Myocyte (in vitro differentiated cells): Measurements from ENCODE around the gene CHST7. TPM values are rescaled to one million over a fixed set of nuclear protein-coding genes. Genes with fewer than 3 reads are reported as not detected.
"Not testable (repeated sequence)": the region's sequence is repeated elsewhere in the genome, so short reads cannot be mapped to it uniquely, and the experiment has no call there.

ENCODE experiments used
- DNase-seq: peaks from one replicate; pipeline ENCODE4 v3.0.0-alpha.2; 2012; ENCODE audit warnings: low read depth
- polyA plus RNA-seq: library from polyadenylated mRNA; unstranded; fragments of >200 nt; gene quantifications from one replicate; pipeline ENCODE4 v1.2.1, GENCODE V29; 2012; ENCODE audit warnings: missing spikeins
- total RNA-seq: library from RNA; depleted of rRNA; stranded (reverse); fragments of >200 nt; gene quantifications from 2 replicates; pipeline ENCODE4 v1.2.3, GENCODE V29; 2014

Gene CHST7, protein sequence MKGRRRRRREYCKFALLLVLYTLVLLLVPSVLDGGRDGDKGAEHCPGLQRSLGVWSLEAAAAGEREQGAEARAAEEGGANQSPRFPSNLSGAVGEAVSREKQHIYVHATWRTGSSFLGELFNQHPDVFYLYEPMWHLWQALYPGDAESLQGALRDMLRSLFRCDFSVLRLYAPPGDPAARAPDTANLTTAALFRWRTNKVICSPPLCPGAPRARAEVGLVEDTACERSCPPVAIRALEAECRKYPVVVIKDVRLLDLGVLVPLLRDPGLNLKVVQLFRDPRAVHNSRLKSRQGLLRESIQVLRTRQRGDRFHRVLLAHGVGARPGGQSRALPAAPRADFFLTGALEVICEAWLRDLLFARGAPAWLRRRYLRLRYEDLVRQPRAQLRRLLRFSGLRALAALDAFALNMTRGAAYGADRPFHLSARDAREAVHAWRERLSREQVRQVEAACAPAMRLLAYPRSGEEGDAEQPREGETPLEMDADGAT
- total RNA-seq: 11.8 and 13.8 TPM in 2 replicates
- 9.2 TPM for polyA plus RNA-seq

- peak; percentile 69 for DNase-seq
Measured at GRCh38 chrX:46573331-46573891, at the start of gene CHST7. Gene CHST7 (plus strand): TSS chrX:46573765. CDS start chrX:46573932, 167 bp downstream.

DNA sequence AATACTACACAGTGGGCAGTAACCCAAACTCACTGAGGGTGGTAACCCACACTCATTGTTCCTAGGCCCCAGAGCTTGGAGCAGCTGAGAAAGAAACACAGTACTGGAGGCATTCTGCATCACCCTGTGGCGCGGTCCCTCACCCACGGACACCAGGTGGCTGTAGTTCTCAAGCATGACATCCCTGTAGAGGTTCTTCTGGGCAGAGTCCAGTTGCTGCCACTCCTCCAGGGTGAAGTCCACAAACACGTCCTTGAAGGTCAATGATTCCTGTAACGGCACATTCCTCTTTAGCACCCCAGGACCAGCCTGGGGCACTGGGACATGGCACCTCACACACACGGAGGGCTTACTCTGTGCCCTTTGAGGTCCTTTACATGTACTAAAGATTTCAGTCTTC is 44.9 kb upstream of the CHST7 start:
- DNase-seq: peak; percentile 30

GRCh38 chrX:46529740-46530403 is 43.7 kb upstream of the CHST7 start:
- DNase-seq: not testable (repeated sequence)

GRCh38 chrX:46530404-46530908 is 43.1 kb upstream of the CHST7 start:
- not testable (repeated sequence) for DNase-seq

GRCh38 chrX:46531442-46531841 is 42.1 kb upstream of the CHST7 start:
- DNase-seq: no peak

- DNase-seq: no peak
Measured at GRCh38 chrX:46543441-46543840, 30.1 kb upstream of the CHST7 start.

DNA sequence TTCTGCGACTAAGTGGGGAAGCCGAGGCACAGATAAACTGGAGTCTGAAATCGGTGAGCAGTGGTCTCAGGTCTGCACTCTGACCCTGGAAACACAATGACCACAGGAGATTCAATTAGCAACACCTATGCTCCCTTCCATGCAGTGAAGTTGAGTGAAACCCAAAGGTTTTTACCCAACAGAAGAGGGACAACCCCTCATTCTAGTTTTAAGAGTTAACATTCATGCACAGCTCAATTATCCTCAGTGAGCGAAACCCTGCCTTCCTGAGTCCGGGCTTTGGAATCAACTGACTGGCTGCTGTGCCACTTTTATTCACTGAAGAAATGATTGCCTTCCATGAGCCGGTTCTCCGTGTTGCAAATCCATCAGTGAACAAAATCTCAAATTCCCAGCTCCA is 29.0 kb upstream of the CHST7 start:
- DNase-seq: not testable (repeated sequence)

- peak; percentile 92 for DNase-seq
Measured at GRCh38 chrX:46545111-46546005, 28.2 kb upstream of the CHST7 start, which contains the start of gene ZNF674. Gene ZNF674 (minus strand): TSS chrX:46545421. CDS start chrX:46542087, 3,334 bp downstream.

- DNase-seq: peak; percentile 67
Measured at GRCh38 chrX:46547857-46548256, 25.7 kb upstream of the CHST7 start.

DNA sequence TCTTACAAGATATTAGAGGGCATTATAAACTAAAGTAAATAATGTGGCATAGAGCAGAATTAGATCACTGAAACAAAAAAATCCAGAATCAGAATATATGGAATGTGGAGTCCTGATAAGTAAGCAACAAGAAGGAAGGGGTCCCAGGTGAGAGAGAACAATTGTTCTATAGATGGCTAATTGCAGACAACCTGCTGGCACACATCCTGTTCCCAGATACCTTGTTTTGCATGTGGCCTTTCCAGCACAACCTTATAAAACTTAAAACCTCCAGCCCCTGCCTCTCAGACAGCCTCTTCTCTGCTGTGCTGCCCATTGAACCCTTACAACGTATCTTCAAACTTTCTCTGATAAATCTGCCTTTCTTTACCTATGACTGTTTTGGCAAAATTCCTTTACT is 23.7 kb upstream of the CHST7 start:
- no peak for DNase-seq

DNA sequence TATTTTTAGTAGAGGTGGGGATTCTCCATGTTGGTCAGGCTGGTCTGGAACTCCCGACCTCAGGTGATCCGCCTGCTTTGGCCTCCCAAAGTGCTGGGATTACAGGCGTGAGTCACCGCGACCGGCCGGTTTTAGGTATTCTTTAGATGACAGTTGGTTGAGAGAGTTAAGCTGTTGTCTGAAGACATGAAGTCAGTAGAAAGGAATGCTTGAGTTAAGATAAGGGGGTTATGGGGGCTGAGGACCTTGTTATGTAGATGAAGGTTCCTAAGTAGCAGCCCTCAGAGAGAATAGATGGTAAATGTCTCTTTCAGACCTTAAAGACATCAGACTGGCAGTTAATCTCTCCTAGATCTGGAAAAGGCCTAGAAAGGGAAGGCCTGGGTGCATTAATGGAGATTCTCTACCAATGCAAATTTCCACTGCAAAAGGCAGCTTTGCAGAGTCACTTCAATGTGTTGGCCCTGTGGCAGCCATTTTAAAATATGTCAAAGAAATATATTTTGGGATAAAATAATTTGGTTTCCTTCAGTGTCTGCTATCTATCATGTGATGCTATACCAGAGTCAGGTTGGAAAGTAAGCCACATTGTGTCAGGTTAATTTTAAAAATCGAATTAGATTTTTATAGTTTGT is 22.0 kb upstream of the CHST7 start:
- peak; percentile 11 for DNase-seq

GRCh38 chrX:46553935-46554334 is 19.6 kb upstream of the CHST7 start:
- no peak for DNase-seq

GRCh38 chrX:46554942-46555341 is 18.6 kb upstream of the CHST7 start:
- peak; percentile 33 for DNase-seq

- peak; percentile 57 for DNase-seq
Measured at GRCh38 chrX:46559062-46559461, 14.5 kb upstream of the CHST7 start.

- no peak for DNase-seq
Measured at GRCh38 chrX:46561824-46562657, 11.5 kb upstream of the CHST7 start.

GRCh38 chrX:46567388-46567787 is 6.2 kb upstream of the CHST7 start:
- DNase-seq: no peak

DNA sequence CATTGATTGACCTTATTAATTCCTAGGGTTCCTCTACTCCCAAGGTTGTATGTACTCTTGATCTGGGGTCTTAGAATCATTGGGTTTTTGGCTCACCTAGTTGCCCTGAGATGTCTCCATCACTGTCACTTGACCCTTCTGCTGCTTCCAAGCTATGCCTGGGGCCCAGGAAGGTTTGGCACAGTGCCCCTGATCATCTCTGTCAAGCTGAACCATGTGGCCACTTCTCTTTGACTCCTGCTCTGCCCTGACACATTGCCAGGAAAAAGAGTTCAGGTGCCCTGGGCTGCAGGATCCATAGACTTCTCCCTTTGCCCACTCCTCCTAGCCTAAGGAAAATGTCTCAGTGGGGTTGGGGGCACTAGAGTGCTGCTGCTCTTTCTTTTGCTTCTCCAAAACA is 3.9 kb upstream of the CHST7 start:
- DNase-seq: no peak

DNA sequence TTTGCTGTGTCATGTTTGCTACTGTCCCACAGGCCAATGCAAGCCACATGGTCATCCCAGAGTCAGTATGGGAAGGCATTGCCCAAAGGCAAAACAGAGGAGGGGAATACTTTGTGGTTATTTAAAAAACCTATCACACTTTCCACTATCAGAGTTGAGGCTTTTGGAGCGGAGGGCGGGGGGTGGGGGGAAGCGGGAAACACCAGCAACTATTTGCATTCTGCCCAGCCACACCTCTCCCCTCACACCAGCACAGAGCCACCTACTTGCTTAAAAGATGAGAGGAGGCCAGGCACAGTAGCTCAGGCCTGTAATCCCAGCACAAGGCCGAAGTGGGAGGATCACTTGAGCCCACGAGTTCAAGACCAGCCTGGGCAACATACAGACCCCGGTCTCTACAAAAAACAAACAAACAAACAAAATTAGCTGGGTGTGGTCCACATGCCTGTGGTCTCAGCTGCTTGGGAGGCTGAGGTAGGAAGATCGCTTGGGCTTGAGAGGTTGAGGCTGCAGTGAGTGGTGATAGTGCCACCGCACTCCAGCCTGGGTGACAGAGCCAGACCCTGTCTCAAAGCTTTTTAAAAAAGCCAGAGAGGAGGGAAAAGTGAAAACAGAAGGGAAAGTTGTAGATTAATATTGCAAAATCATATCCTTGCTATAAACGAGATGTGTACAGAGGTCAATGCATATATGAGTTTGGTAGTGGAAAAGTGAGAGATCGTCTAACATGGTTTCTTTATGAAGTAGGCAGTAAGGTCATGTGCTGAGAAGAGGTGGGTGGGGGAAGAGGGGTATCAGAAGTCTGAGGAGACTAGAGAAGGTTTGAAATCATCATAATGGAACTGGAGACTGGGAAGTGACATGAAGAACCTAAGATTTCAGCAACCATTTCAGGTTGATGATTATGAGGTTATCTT is 1.9 kb upstream of the CHST7 start:
- DNase-seq: no peak
